ENCODE measurements around the gene ADM5. TPM values are rescaled to one million over a fixed set of nuclear protein-coding genes. Genes with fewer than 3 reads are reported as not detected.

Gene ADM5
- total and polyA plus RNA-seq, 8 donors: 0.28 to 2.5 (median 0.66) TPM

GRCh38 chr19:49651820-49652550, 37.4 kb upstream of the ADM5 start:
- Histone ChIP-seq H3K4me1 (no peaks in the 10 kb centered on the region), H3K9me3 (no peaks in the 10 kb centered on the region), H3K4me3 (no peak overlapping the region), H3K27ac (no peak overlapping the region), H3K27me3 (no peaks in the 10 kb centered on the region), H3K36me3 (peaks cover 0 to 46% (median 19%) of the 10 kb centered on the region in 3 donors)
- no peak for TF ChIP-seq CTCF (IDR thresholded peaks at IDR 0.05)
- ATAC-seq (no peak), DNase-seq (no peak), FAIRE-seq (no peak)
- 95% methylated on average over 80 to 110 of the region's 110 CpGs for WGBS, 2 donors
- intact Hi-C loops (cut with DNase I): no loop called here

DNA sequence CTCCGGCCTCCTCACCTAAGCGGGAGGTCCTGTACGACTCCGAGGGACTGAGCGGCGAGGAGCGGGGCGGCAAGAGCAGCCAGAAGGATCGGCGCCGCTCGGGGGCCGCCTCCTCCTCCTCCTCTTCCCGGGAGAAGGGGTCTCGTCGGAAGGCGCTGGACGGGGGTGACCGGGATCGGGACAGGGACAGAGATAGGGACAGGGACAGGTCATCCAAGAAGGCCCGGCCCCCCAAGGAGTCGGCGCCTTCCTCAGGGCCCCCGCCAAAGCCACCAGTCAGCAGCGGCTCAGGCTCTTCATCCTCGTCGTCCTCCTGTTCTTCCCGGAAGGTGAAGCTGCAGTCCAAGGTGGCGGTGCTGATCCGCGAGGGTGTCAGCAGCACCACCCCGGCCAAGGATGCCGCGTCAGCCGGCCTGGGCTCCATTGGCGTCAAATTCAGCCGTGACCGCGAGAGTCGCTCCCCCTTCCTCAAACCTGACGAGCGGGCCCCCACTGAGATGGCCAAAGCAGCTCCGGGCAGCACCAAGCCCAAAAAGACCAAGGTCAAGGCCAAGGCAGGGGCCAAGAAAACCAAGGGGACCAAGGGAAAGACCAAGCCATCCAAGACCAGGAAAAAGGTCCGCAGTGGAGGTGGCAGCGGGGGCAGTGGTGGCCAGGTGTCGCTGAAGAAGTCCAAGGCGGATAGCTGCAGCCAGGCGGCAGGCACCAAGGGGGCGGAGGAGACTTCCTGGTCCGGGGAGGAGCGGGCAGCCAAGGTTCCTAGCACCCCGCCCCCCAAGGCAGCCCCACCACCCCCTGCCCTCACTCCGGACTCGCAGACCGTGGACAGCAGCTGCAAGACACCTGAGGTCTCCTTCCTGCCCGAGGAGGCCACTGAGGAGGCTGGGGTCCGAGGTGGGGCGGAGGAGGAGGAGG, 36.6 kb upstream of the ADM5 start:
- DNase-seq (peak in 1 of 6 donors; percentile 64), FAIRE-seq (no peak), ATAC-seq (no peak)
- Histone ChIP-seq H3K9me3 (no peaks in the 10 kb centered on the region), H3K4me3 (no peak overlapping the region), H3K36me3 (peaks cover 0 to 54% (median 17%) of the 10 kb centered on the region in 3 donors), H3K4me1 (no peaks in the 10 kb centered on the region), H3K27ac (no peak overlapping the region), H3K27me3 (no peaks in the 10 kb centered on the region)
- intact Hi-C loops (cut with DNase I): no loop called here
- 92 to 94% methylated on average over 51 to 58 of the region's 58 CpGs for WGBS, 2 donors
- TF ChIP-seq CTCF (IDR thresholded peaks at IDR 0.05): no peak

DNA sequence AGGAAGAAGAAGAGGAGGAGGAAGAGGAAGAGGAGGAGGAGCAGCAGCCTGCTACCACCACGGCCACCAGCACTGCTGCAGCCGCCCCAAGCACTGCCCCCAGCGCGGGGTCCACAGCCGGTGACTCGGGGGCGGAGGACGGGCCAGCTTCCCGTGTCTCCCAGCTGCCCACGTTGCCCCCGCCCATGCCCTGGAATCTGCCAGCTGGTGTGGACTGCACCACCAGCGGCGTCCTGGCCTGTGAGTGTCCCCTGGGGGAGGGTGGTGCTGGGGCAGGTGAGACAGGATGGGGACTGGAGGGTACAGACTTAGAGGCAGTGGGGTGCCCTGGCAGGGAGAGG, 36.0 kb upstream of the ADM5 start:
- FAIRE-seq: no peak
- Histone ChIP-seq H3K36me3 (peaks cover 0 to 59% (median 17%) of the 10 kb centered on the region in 3 donors), H3K27me3 (no peaks in the 10 kb centered on the region), H3K9me3 (no peaks in the 10 kb centered on the region), H3K4me1 (no peaks in the 10 kb centered on the region), H3K4me3 (no peak overlapping the region), H3K27ac (no peak overlapping the region)
- no peak for ATAC-seq
- intact Hi-C loops (cut with DNase I): no loop called here
- DNase-seq: peak in 1 of 6 donors; percentile 70
- WGBS, 2 donors: 88 to 94% methylated on average over 13 of the region's 13 CpGs
- TF ChIP-seq CTCF (IDR thresholded peaks at IDR 0.05): no peak

DNA sequence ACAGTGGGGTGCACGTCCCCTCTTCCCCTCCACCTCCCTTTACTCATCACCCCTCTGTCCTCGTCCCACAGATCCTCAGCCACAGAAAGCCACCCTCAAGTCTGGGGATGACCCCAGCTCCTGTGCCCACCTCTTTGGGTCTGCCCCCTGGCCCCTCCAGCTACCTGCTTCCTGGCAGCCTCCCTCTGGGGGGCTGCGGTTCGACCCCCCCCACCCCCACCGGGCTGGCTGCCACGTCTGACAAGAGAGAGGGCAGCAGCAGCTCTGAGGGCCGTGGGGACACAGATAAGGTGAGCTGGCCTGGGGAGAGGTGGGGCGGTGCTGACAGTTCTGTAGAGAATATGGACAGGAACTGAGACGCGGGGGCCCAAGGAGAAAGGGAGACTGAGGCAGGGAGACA, 34.8 kb upstream of the ADM5 start:
- H3K27me3 ChIP-seq: no peaks in the 10 kb centered on the region
- H3K36me3 ChIP-seq: peaks cover 0 to 64% (median 19%) of the 10 kb centered on the region in 3 donors
- intact Hi-C loops (cut with DNase I): no loop called here
- DNase-seq (no peak), FAIRE-seq (no peak), ATAC-seq (no peak)
- H3K27ac ChIP-seq: no peak overlapping the region
- no peak for TF ChIP-seq CTCF (IDR thresholded peaks at IDR 0.05)
- 81 to 85% methylated on average over 10 of the region's 10 CpGs for WGBS, 2 donors
- no peak overlapping the region for H3K4me3 ChIP-seq
- H3K9me3 ChIP-seq: no peaks in the 10 kb centered on the region
- H3K4me1 ChIP-seq: no peaks in the 10 kb centered on the region

Data from pancreas (tissue), 10 donors.